Transverse colon (tissue), 3 donors: ENCODE results near the gene NUP54.

ENCODE experiments used
- POLR2A ChIP-seq: fragments of 450-650 bp; IDR thresholded peaks from one replicate; pipeline ENCODE4 v1.6.1; 2016; ENCODE audit warnings: antibody characterized with exemption, mild to moderate bottlenecking, moderate library complexity
- TF ChIP-seq, protein P1 (sequence below), 5 experiments: fragments of 200-600 bp in 3 of 5; fragments of 450-650 bp in 2 of 5; sonication (generic) in 3 of 5; IDR thresholded peaks; 1 replicate in 2 of 5; 2 replicates in 3 of 5; pipeline ENCODE4 v1.5.1; 2016 to 2017; ENCODE audit warnings: antibody characterized with exemption in 5 of 5, inconsistent platforms in 3 of 5, mild to moderate bottlenecking in 2 of 5, moderate library complexity in 1 of 5

DNA sequence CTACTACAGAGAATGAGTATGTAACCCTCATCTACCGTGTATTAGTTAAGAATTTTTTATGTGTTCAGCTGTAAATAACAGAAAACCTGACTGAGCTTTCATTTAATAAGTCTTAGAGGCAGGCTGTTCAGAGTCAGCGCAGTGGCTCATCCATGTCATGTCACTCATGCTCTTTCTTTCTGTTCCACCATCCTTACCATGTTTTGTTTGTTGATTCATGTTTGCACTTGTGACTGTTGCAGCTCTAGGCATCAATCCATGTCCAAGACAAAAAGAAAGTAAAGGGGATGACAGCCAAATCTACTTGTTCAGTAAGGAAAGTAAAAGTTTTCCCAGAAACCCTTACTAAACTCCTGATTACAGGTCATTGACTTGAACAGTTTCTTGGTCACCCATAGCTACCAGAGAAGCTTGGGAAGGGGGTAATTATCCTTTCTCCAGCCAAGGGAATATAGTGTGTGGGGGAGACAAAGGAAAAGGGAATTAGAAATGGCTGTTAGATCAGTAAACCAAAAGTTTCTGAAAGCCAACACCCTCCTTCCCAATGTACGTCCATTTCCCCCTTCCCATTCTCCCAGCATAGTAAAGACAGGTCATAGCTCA, 64.7 kb downstream of the NUP54 start:
- TF ChIP-seq POLR2A, result no peak
- TF ChIP-seq, protein P1, sequence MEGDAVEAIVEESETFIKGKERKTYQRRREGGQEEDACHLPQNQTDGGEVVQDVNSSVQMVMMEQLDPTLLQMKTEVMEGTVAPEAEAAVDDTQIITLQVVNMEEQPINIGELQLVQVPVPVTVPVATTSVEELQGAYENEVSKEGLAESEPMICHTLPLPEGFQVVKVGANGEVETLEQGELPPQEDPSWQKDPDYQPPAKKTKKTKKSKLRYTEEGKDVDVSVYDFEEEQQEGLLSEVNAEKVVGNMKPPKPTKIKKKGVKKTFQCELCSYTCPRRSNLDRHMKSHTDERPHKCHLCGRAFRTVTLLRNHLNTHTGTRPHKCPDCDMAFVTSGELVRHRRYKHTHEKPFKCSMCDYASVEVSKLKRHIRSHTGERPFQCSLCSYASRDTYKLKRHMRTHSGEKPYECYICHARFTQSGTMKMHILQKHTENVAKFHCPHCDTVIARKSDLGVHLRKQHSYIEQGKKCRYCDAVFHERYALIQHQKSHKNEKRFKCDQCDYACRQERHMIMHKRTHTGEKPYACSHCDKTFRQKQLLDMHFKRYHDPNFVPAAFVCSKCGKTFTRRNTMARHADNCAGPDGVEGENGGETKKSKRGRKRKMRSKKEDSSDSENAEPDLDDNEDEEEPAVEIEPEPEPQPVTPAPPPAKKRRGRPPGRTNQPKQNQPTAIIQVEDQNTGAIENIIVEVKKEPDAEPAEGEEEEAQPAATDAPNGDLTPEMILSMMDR (IDR thresholded peaks at IDR 0.05), result no peak
